Left lung (tissue), 10 donors: ENCODE data around the gene VTI1A. TPM values are rescaled to one million over a fixed set of nuclear protein-coding genes. Genes with fewer than 3 reads are reported as not detected.
"Not testable (repeated sequence)": the region's sequence is repeated elsewhere in the genome, so short reads cannot be mapped to it uniquely, and the experiment has no call there.

Experiments used
- ATAC-seq: fragments of 200-7000 bp; cut with Tn5 transposase; one replicate; pipeline ENCODE4 v1.9.1; 2020; ENCODE audit warnings: moderate library complexity
- DNase-seq, 4 donors: peaks; one replicate each; pipeline ENCODE4 v3.0.0-alpha.2; 2013 to 2020
- H3K27ac ChIP-seq, 2 donors: fragments of 200-600 bp; sonication (generic) in 1 of 2; one replicate each; pipeline versions ENCODE4 v1.5.0 to v1.8.0; 2020 to 2021
- H3K27me3 ChIP-seq, 2 donors: fragments of 200-600 bp; sonication (generic) in 1 of 2; one replicate each; pipeline versions ENCODE4 v1.5.0 to v1.8.0; 2020 to 2021
- H3K36me3 ChIP-seq, 2 donors: fragments of 200-600 bp; sonication (generic) in 1 of 2; one replicate each; pipeline versions ENCODE4 v1.5.0 to v1.8.0; 2020 to 2021
- H3K4me1 ChIP-seq, 2 donors: fragments of 200-600 bp; one replicate each; pipeline ENCODE4 v1.8.0; 2021
- H3K4me3 ChIP-seq, 2 donors: fragments of 200-600 bp; sonication (generic) in 1 of 2; one replicate each; pipeline versions ENCODE4 v1.5.0 to v1.8.0; 2020 to 2021; ENCODE audit warnings: mild to moderate bottlenecking in 1 of 2
- H3K9me3 ChIP-seq, 2 donors: fragments of 200-600 bp; sonication (generic) in 1 of 2; one replicate each; pipeline versions ENCODE4 v1.5.0 to v1.8.0; 2020 to 2021
- CTCF ChIP-seq, 2 donors: fragments of 200-600 bp; sonication (generic) in 1 of 2; IDR thresholded peaks; one replicate each; pipeline versions ENCODE4 v1.5.0 to v1.8.0; 2021; ENCODE audit warnings: antibody characterized with exemption in 2 of 2
- intact Hi-C, 2 donors: fragments of 100-400 bp; cut with DNase I; formaldehyde crosslinking; loops; one replicate each; pipeline versions ENCODE4 v1.11.2 to v1.14.2; 2022
- polyA plus RNA-seq, 6 donors: library from polyadenylated mRNA; unstranded; fragments of 120-200 nt; gene quantifications; one replicate each; pipeline ENCODE4 v1.2.1, GENCODE V29; 2013; ENCODE audit not compliant: insufficient read length in 6 of 6
- total RNA-seq, 2 donors: library from RNA; stranded (reverse); fragmentation: NEBNext Ultra II Directional; extraction: Animal tissue kit (Norgen Biotek cat#: 25700); gene quantifications; one replicate each; pipeline ENCODE4 v1.2.1, GENCODE V29; 2021
- donor health status: DM: no; HTN: yes; CAD: no.
- donor health status: DM: no; HTN: no; CAD: no.

Gene VTI1A
- total and polyA plus RNA-seq, 8 donors: 13.6 to 39.0 (median 17.7) TPM

GRCh38 chr10:112461029-112461887 is 14.2 kb downstream of the VTI1A start:
- no peak for DNase-seq
- no peak overlapping the region for H3K27ac ChIP-seq
- no peaks in the 10 kb centered on the region for H3K27me3 ChIP-seq
- TF ChIP-seq CTCF (IDR thresholded peaks at IDR 0.05): no peak
- H3K36me3 ChIP-seq: peaks cover 0 to 41% of the 10 kb centered on the region in 2 donors
- intact Hi-C loops: no loop called here
- H3K9me3 ChIP-seq: no peaks in the 10 kb centered on the region
- no peak for ATAC-seq
- H3K4me3 ChIP-seq: no peak overlapping the region
- H3K4me1 ChIP-seq: no peaks in the 10 kb centered on the region

GRCh38 chr10:112464074-112464473 is 17.1 kb downstream of the VTI1A start:
- H3K9me3 ChIP-seq, intact Hi-C loops, H3K27me3 ChIP-seq, ATAC-seq, H3K4me1 ChIP-seq, H3K27ac ChIP-seq, H3K4me3 ChIP-seq, DNase-seq: not testable (repeated sequence)
- H3K36me3 ChIP-seq: peaks cover 0 to 65% of the 10 kb centered on the region in 2 donors

DNA sequence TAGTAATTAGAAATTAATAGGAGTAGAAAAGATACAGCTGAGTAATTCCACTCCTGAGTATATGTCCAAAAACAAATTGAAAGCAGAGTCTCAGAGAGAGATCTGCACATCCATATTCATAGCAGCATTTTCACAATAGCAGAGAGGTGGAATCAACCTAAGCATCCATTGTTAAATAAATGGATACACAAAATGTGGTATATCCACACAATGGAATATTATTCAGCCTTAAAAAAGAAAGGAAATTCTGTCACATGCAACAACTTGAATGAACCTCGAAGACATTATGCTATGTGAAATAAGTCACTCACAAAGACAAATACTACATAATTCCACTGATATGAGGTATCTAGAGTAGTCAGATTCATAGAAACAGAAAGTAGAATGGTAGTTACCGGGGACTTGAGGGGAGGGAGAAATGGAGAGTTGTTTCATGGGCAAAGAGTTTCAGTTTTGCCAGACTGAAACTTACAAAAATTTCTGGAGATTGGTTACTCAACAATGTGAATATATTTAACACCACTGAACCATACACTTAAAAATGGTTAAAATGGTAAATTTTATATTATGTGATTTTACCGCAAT is 18.4 kb downstream of the VTI1A start:
- ATAC-seq: no peak
- peaks cover 0 to 67% of the 10 kb centered on the region in 2 donors for H3K36me3 ChIP-seq
- H3K9me3 ChIP-seq: no peaks in the 10 kb centered on the region
- H3K27me3 ChIP-seq: no peaks in the 10 kb centered on the region
- no peaks in the 10 kb centered on the region for H3K4me1 ChIP-seq
- H3K4me3 ChIP-seq: no peak overlapping the region
- intact Hi-C loops: no loop called here
- no peak for TF ChIP-seq CTCF (IDR thresholded peaks at IDR 0.05)
- no peak overlapping the region for H3K27ac ChIP-seq
- DNase-seq: no peak

DNA sequence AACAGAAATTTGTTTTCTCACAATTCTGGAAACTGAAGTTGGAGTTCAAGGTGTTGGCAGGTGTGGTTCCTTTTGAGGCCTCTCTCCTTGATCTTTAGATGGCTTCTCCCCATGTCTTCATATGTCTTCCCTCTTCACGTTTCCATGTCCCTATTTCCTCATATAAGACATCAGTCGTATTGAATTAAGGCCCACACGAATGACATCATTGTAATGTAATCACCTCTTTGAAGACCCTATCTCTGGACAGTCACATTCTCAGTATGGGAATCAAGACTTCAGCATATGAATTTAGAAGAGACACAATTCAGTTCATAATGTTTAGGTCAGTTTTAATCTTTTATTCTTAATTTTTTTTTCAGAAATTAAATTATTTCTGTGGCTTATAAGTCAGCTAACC is 19.8 kb downstream of the VTI1A start:
- no peak for TF ChIP-seq CTCF (IDR thresholded peaks at IDR 0.05)
- Histone ChIP-seq H3K4me1 (no peaks in the 10 kb centered on the region), H3K4me3 (no peak overlapping the region), H3K27me3 (no peaks in the 10 kb centered on the region), H3K27ac (no peak overlapping the region), H3K36me3 (peaks cover 0 to 59% of the 10 kb centered on the region in 2 donors), H3K9me3 (no peaks in the 10 kb centered on the region)
- ATAC-seq (no peak), DNase-seq (no peak)
- intact Hi-C loops: no loop called here

- Histone ChIP-seq H3K27ac (no peak overlapping the region), H3K36me3 (peaks cover 0 to 55% of the 10 kb centered on the region in 2 donors), H3K4me3 (no peak overlapping the region), H3K4me1 (no peaks in the 10 kb centered on the region), H3K9me3 (no peaks in the 10 kb centered on the region), H3K27me3 (no peaks in the 10 kb centered on the region)
- ATAC-seq (no peak), DNase-seq (no peak)
- TF ChIP-seq CTCF (IDR thresholded peaks at IDR 0.05): no peak
- intact Hi-C loops: no loop called here
These were observed 20.6 kb downstream of the VTI1A start for GRCh38 chr10:112467541-112468075.
